GM23338 (cell line): ENCODE measurements around the gene PPP5C.

Experiments
- CREB1 ChIP-seq: fragments of 250-450 bp; sonication (Bioruptor Pico); IDR thresholded peaks from 2 replicates; pipeline ENCODE4 v1.5.0; 2020; ENCODE audit warnings: low read depth, mild to moderate bottlenecking, moderate library complexity
- EZH2 ChIP-seq: fragments of 200-600 bp; sonication (generic); IDR thresholded peaks from one replicate; pipeline ENCODE4 v1.8.0; 2017; ENCODE audit warnings: antibody characterized with exemption, mild to moderate bottlenecking, low read depth; ENCODE audit not compliant: unreplicated experiment
- EZH2phosphoT487 ChIP-seq: fragments of 200-600 bp; sonication (generic); IDR thresholded peaks from one replicate; pipeline ENCODE4 v1.8.1; 2018; ENCODE audit warnings: antibody characterized with exemption; ENCODE audit not compliant: unreplicated experiment
- JUNB ChIP-seq: IDR thresholded peaks from one replicate; pipeline ENCODE4 v1.6.1; 2016; ENCODE audit warnings: antibody characterized with exemption; ENCODE audit not compliant: unreplicated experiment
- POLR2AphosphoS5 ChIP-seq: IDR thresholded peaks from 2 replicates; pipeline ENCODE4 v1.6.1; 2016; ENCODE audit warnings: antibody characterized with exemption, low read depth
- STAT1 ChIP-seq: IDR thresholded peaks from one replicate; pipeline ENCODE4 v1.6.1; 2016; ENCODE audit warnings: antibody characterized with exemption; ENCODE audit not compliant: unreplicated experiment
- ZNF331 ChIP-seq: fragments of 250-450 bp; sonication (Bioruptor Pico); IDR thresholded peaks from 2 replicates; pipeline ENCODE4 v1.5.0; 2020; ENCODE audit warnings: low read depth, mild to moderate bottlenecking, moderate library complexity
- TF ChIP-seq, protein P1 (sequence below), 2 experiments: fragments of 200-600 bp in 1 of 2; sonication (generic) in 1 of 2; conservative IDR thresholded peaks; 2 replicates each; pipeline versions ENCODE4 v1.5.1 to v1.6.1; 2016 to 2017; ENCODE audit warnings: antibody characterized with exemption in 2 of 2, low read depth in 2 of 2, mild to moderate bottlenecking in 2 of 2, moderate library complexity in 1 of 2
- TF ChIP-seq, protein P2 (sequence below): IDR thresholded peaks from one replicate; pipeline ENCODE4 v1.6.1; 2018; ENCODE audit warnings: antibody characterized with exemption; ENCODE audit not compliant: unreplicated experiment
- TF ChIP-seq, protein P3 (sequence below): fragments of 250-450 bp; sonication (Bioruptor Pico); IDR thresholded peaks from 2 replicates; pipeline ENCODE4 v1.5.0; 2020; ENCODE audit warnings: mild to moderate bottlenecking, moderate library complexity

DNA sequence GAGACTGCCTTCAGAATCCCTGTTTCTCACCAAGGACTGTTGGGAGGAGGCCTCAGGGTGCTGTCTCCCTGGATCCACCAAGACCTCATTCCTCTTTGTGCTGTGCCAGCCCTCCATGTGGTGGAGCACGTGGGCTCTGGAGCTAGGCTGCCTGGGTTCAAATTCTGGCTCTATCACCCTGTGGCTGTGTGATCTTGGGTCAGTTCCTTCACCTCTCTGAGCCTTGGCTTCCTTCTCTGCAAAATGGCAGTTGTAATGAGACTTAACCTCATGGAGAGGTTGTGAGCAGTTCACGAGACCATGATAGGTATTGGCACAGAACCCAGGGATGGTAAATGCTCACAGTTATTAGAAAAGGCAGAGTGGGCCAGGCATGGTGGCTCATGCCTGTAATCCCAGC is 75.5 kb downstream of the PPP5C start:
- TF ChIP-seq POLR2AphosphoS5 (no peak), EZH2 (no peak), EZH2phosphoT487 (no peak), CREB1 (CRISPR knock-in tag) (no peak), JUNB (no peak), ZNF331 (CRISPR knock-in tag) (no peak), STAT1 (no peak)
- TF ChIP-seq, protein P1, sequence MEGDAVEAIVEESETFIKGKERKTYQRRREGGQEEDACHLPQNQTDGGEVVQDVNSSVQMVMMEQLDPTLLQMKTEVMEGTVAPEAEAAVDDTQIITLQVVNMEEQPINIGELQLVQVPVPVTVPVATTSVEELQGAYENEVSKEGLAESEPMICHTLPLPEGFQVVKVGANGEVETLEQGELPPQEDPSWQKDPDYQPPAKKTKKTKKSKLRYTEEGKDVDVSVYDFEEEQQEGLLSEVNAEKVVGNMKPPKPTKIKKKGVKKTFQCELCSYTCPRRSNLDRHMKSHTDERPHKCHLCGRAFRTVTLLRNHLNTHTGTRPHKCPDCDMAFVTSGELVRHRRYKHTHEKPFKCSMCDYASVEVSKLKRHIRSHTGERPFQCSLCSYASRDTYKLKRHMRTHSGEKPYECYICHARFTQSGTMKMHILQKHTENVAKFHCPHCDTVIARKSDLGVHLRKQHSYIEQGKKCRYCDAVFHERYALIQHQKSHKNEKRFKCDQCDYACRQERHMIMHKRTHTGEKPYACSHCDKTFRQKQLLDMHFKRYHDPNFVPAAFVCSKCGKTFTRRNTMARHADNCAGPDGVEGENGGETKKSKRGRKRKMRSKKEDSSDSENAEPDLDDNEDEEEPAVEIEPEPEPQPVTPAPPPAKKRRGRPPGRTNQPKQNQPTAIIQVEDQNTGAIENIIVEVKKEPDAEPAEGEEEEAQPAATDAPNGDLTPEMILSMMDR (conservative IDR thresholded peaks at IDR 0.05; ENCODE audit: low read depth in 2 of 2), result no peak
- TF ChIP-seq, protein P2, sequence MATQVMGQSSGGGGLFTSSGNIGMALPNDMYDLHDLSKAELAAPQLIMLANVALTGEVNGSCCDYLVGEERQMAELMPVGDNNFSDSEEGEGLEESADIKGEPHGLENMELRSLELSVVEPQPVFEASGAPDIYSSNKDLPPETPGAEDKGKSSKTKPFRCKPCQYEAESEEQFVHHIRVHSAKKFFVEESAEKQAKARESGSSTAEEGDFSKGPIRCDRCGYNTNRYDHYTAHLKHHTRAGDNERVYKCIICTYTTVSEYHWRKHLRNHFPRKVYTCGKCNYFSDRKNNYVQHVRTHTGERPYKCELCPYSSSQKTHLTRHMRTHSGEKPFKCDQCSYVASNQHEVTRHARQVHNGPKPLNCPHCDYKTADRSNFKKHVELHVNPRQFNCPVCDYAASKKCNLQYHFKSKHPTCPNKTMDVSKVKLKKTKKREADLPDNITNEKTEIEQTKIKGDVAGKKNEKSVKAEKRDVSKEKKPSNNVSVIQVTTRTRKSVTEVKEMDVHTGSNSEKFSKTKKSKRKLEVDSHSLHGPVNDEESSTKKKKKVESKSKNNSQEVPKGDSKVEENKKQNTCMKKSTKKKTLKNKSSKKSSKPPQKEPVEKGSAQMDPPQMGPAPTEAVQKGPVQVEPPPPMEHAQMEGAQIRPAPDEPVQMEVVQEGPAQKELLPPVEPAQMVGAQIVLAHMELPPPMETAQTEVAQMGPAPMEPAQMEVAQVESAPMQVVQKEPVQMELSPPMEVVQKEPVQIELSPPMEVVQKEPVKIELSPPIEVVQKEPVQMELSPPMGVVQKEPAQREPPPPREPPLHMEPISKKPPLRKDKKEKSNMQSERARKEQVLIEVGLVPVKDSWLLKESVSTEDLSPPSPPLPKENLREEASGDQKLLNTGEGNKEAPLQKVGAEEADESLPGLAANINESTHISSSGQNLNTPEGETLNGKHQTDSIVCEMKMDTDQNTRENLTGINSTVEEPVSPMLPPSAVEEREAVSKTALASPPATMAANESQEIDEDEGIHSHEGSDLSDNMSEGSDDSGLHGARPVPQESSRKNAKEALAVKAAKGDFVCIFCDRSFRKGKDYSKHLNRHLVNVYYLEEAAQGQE, result no peak
- TF ChIP-seq, protein P3, sequence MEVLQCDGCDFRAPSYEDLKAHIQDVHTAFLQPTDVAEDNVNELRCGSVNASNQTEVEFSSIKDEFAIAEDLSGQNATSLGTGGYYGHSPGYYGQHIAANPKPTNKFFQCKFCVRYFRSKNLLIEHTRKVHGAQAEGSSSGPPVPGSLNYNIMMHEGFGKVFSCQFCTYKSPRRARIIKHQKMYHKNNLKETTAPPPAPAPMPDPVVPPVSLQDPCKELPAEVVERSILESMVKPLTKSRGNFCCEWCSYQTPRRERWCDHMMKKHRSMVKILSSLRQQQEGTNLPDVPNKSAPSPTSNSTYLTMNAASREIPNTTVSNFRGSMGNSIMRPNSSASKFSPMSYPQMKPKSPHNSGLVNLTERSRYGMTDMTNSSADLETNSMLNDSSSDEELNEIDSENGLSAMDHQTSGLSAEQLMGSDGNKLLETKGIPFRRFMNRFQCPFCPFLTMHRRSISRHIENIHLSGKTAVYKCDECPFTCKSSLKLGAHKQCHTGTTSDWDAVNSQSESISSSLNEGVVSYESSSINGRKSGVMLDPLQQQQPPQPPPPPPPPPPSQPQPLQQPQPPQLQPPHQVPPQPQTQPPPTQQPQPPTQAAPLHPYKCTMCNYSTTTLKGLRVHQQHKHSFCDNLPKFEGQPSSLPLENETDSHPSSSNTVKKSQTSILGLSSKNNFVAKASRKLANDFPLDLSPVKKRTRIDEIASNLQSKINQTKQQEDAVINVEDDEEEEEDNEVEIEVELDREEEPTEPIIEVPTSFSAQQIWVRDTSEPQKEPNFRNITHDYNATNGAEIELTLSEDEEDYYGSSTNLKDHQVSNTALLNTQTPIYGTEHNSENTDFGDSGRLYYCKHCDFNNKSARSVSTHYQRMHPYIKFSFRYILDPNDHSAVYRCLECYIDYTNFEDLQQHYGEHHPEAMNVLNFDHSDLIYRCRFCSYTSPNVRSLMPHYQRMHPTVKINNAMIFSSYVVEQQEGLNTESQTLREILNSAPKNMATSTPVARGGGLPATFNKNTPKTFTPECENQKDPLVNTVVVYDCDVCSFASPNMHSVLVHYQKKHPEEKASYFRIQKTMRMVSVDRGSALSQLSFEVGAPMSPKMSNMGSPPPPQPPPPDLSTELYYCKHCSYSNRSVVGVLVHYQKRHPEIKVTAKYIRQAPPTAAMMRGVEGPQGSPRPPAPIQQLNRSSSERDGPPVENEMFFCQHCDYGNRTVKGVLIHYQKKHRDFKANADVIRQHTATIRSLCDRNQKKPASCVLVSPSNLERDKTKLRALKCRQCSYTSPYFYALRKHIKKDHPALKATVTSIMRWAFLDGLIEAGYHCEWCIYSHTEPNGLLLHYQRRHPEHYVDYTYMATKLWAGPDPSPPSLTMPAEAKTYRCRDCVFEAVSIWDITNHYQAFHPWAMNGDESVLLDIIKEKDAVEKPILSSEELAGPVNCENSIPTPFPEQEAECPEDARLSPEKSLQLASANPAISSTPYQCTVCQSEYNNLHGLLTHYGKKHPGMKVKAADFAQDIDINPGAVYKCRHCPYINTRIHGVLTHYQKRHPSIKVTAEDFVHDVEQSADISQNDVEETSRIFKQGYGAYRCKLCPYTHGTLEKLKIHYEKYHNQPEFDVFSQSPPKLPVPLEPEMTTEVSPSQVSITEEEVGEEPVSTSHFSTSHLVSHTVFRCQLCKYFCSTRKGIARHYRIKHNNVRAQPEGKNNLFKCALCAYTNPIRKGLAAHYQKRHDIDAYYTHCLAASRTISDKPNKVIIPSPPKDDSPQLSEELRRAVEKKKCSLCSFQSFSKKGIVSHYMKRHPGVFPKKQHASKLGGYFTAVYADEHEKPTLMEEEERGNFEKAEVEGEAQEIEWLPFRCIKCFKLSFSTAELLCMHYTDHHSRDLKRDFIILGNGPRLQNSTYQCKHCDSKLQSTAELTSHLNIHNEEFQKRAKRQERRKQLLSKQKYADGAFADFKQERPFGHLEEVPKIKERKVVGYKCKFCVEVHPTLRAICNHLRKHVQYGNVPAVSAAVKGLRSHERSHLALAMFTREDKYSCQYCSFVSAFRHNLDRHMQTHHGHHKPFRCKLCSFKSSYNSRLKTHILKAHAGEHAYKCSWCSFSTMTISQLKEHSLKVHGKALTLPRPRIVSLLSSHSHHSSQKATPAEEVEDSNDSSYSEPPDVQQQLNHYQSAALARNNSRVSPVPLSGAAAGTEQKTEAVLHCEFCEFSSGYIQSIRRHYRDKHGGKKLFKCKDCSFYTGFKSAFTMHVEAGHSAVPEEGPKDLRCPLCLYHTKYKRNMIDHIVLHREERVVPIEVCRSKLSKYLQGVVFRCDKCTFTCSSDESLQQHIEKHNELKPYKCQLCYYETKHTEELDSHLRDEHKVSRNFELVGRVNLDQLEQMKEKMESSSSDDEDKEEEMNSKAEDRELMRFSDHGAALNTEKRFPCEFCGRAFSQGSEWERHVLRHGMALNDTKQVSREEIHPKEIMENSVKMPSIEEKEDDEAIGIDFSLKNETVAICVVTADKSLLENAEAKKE (CRISPR knock-in tag), result no peak
